B cell (primary cell): ENCODE data around the gene MARCHF4. TPM values are rescaled to one million over a fixed set of nuclear protein-coding genes. Genes with fewer than 3 reads are reported as not detected.
A peak's percentile ranks its signal among the peaks of the same experiment; 100 is the strongest.

Source experiments
- ATAC-seq: fragments of 200-7000 bp; cut with Tn5 transposase; one replicate; pipeline ENCODE4 v1.10.0; 2021; ENCODE audit warnings: low read depth, mild to moderate bottlenecking, moderate number of reproducible peaks, moderate library complexity
- CTCF ChIA-PET: fragments of 350-600 bp; sonication (Branson Sonifier 250); formaldehyde crosslinking; loops from one replicate; lab custom pipeline; 2021; ENCODE audit warnings: antibody characterized with exemption, inconsistent platforms; lab: Charles Lee
- POLR2A ChIA-PET: fragments of 350-600 bp; sonication (Branson Sonifier 250); formaldehyde crosslinking; loops from one replicate; lab custom pipeline; 2021; ENCODE audit warnings: antibody characterized with exemption; lab: Charles Lee
- DNase-seq: peaks from one replicate; pipeline ENCODE4 v3.0.0; 2013
- H2AFZ ChIP-seq: 2 replicates; pipeline ENCODE4 v1.6.1; 2012; ENCODE audit warnings: mild to moderate bottlenecking, low read depth, low read length; ENCODE audit not compliant: insufficient read depth, poor library complexity, severe bottlenecking
- H3K27ac ChIP-seq, 2 donors: 1 replicate in 1 of 2; 2 replicates in 1 of 2; pipeline ENCODE4 v1.5.1; 2012 to 2013; ENCODE audit warnings: low read length in 2 of 2, mild to moderate bottlenecking in 2 of 2, moderate library complexity in 1 of 2
- H3K27me3 ChIP-seq, 4 experiments: fragments of 200-600 bp in 1 of 4; sonication (generic) in 1 of 4; replicated peaks in 1 of 4; 1 replicate in 2 of 4; 2 replicates in 2 of 4; pipeline versions ENCODE4 v1.6.1 to v1.7.0; 2013 to 2016; ENCODE audit warnings: low read length in 3 of 4, mild to moderate bottlenecking in 2 of 4, mixed read lengths in 1 of 4, moderate library complexity in 1 of 4; ENCODE audit not compliant: insufficient read depth in 4 of 4, control insufficient read depth in 3 of 4; ENCODE audit errors: control extremely low read depth in 1 of 4
- H3K36me3 ChIP-seq, 2 experiments: replicated peaks in 1 of 2; 1 replicate in 1 of 2; 2 replicates in 1 of 2; pipeline versions ENCODE4 v1.6.1 to v1.7.1; 2013; ENCODE audit warnings: low read length in 1 of 2; ENCODE audit not compliant: insufficient read depth in 2 of 2, control insufficient read depth in 1 of 2; ENCODE audit errors: control extremely low read depth in 1 of 2, extremely low read depth in 1 of 2
- H3K4me1 ChIP-seq, 2 donors: fragments of 200-600 bp in 1 of 2; sonication (generic) in 1 of 2; 1 replicate in 1 of 2; 2 replicates in 1 of 2; pipeline versions ENCODE4 v1.5.1 to v1.6.1; 2013 to 2017; ENCODE audit warnings: low read length in 2 of 2; ENCODE audit not compliant: control insufficient read depth in 2 of 2, insufficient read depth in 2 of 2
- H3K4me2 ChIP-seq: replicated peaks from 2 replicates; pipeline ENCODE3; 2012; ENCODE audit warnings: mild to moderate bottlenecking, low read depth, low read length; ENCODE audit not compliant: poor library complexity, severe bottlenecking
- H3K4me3 ChIP-seq, 5 experiments: fragments of 200-600 bp in 1 of 5; sonication (generic) in 1 of 5; 1 replicate in 3 of 5; 2 replicates in 2 of 5; pipeline versions ENCODE4 v1.5.1 to v1.7.0; 2011 to 2016; ENCODE audit warnings: low read length in 4 of 5, mild to moderate bottlenecking in 4 of 5, low read depth in 2 of 5, control low read depth in 1 of 5, moderate library complexity in 1 of 5; ENCODE audit not compliant: insufficient read depth in 1 of 5; ENCODE audit errors: control extremely low read depth in 1 of 5, extremely low read depth in 1 of 5
- H3K79me2 ChIP-seq: fragments of 200-600 bp; sonication (generic); one replicate; pipeline ENCODE4 v1.6.0; 2016; ENCODE audit warnings: low read length; ENCODE audit not compliant: control insufficient read depth, insufficient read depth
- H3K9ac ChIP-seq: fragments of 200-600 bp; sonication (generic); 2 replicates; pipeline ENCODE4 v1.6.1; 2017; ENCODE audit warnings: mild to moderate bottlenecking, low read length, moderate library complexity
- H3K9me3 ChIP-seq, 3 donors: one replicate each; pipeline versions ENCODE4 v1.6.1 to v1.7.1; 2013; ENCODE audit warnings: low read length in 2 of 3; ENCODE audit not compliant: control insufficient read depth in 2 of 3, insufficient read depth in 1 of 3; ENCODE audit errors: control extremely low read depth in 1 of 3
- H4K20me1 ChIP-seq: 2 replicates; pipeline ENCODE4 v1.6.0; 2012; ENCODE audit warnings: mild to moderate bottlenecking, low read length; ENCODE audit not compliant: insufficient read depth, control insufficient read depth, poor library complexity, severe bottlenecking
- H3K27ac Mint-ChIP-seq: one replicate; pipeline ENCODE4 v1.8.0; 2021; ENCODE audit warnings: mixed read lengths
- H3K27me3 Mint-ChIP-seq: one replicate; pipeline ENCODE4 v1.8.0; 2021; ENCODE audit warnings: mixed read lengths
- H3K4me1 Mint-ChIP-seq: one replicate; pipeline ENCODE4 v1.8.0; 2021; ENCODE audit warnings: mixed read lengths
- H3K4me3 Mint-ChIP-seq: one replicate; pipeline ENCODE4 v1.8.0; 2021; ENCODE audit warnings: mixed read lengths
- H3K9me3 Mint-ChIP-seq: one replicate; pipeline ENCODE4 v1.8.0; 2022; ENCODE audit warnings: mixed read lengths; ENCODE audit not compliant: insufficient read depth
- CTCF ChIP-seq: fragments of 200-600 bp; IDR thresholded peaks from one replicate; pipeline ENCODE4 v1.8.0; 2022; ENCODE audit warnings: antibody characterized with exemption, mild to moderate bottlenecking
- EZH2 ChIP-seq: IDR thresholded peaks from 2 replicates; pipeline ENCODE4 v1.6.1; 2012; ENCODE audit warnings: borderline replicate concordance, low read depth, mild to moderate bottlenecking, moderate library complexity, low read length; ENCODE audit not compliant: insufficient read depth, poor library complexity, severe bottlenecking
- WGBS: methylation state at CpG from one replicate; pipeline ENCODE4 v1.1.5; 2013; ENCODE audit warnings: missing lambda C conversion rate; ENCODE audit not compliant: insufficient coverage; 5-methylcytosine and 5-hydroxymethylcytosine counted together
- intact Hi-C: fragments of 100-400 bp; cut with micrococcal nuclease; formaldehyde crosslinking; loops from one replicate; pipeline ENCODE4 v1.10.0; 2022
- polyA plus RNA-seq: library from polyadenylated mRNA; depleted of rRNA; stranded (reverse); fragments of >200 nt; gene quantifications from 2 replicates; pipeline ENCODE4 v1.2.3, GENCODE V29; 2012
- total RNA-seq, 2 donors: library from RNA; stranded (reverse); fragments of 120-200 nt in 1 of 2; gene quantifications; 1 replicate in 1 of 2; 2 replicates in 1 of 2; pipeline versions ENCODE4 v1.2.3 to v1.2.4, GENCODE V29; 2013 to 2022

MARCHF4 gene
- total and polyA plus RNA-seq, 2 donors (not counting 1 experiment from before 2014, with no cell fraction given), result not detected

DNA sequence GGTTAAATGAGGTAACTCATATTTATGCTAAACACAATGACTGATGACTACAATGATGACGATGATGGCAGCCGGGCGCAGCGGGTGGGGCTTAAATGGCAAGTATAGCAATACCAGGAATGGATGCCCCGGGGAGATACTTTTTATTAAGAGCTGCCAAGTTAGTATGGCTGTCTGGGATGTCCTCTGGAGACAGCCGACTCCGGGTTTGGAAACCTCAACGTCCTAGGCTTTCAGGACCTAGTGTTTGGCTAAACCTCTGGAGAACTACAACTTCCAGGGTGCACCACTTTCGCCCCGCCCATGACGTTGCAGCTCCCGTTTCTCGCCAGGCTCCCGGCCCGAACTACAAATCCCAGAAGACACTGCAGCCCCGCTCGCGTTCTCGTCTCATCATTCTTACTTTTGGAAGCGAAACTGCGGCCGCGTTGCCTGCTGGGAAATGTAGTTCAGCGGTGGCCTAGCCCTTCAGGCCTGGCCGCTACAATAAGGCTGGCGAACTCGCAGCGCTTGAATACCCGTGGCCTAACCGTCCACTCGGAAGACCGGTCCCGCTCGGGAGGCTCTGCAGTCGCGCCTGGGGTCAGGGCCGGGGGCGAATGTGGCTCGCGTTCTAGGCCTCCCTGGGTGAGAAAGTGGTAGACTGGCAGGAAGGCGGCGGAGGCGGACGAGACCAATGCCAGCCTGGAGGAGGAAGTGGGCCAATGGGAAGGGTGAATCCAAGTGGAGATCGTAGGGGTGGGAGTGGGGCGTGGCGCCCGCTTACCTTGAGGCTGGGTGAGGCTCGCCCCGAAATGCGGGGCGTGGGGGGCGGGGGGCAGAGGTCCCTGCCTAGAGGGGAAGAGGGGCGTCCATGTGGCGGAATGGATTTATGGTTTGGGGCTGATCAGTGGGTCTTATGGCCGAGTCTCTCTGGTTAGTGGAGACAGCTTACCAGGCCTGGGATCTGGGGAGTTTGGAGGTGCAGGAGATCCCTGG, 40.0 kb upstream of the MARCHF4 start, which contains the start of gene SMARCAL1:
SMARCAL1 (plus strand) TSS at position 463 of the 978 bp plus-strand sequence. CDS start 2,221 bp downstream, outside the sequence.
- Mint-ChIP-seq H3K27ac (peak within 1 kb of the TSS; percentile 99), H3K4me1 (peaks cover 32% of the 10 kb centered on the region), H3K9me3 (no peaks in the 10 kb centered on the region), H3K27me3 (peaks cover 11% of the 10 kb centered on the region), H3K4me3 (peak within 1 kb of the TSS; percentile 99)
- Histone ChIP-seq H3K4me1 (peaks cover 11 to 18% of the 10 kb centered on the region in 2 donors), H3K9me3 (no peaks in the 10 kb centered on the region), H3K4me3 (peak within 1 kb of the TSS; percentile 17 to 94 (median 78)), H3K79me2 (peaks cover 14% of the 10 kb centered on the region), H3K27me3 (peaks cover 0 to 4% (median 0%) of the 10 kb centered on the region in 4 experiments), H4K20me1 (no peaks in the 10 kb centered on the region), H2AFZ (peak within 1 kb of the TSS; percentile 90), H3K36me3 (peaks cover 0 to 8% of the 10 kb centered on the region in 2 experiments), H3K27ac (peak within 1 kb of the TSS; percentile 78 to 91), H3K4me2 (peak within 1 kb of the TSS; percentile 94), H3K9ac (peak within 1 kb of the TSS; percentile 84)
- peak; percentile 99 for DNase-seq
- ChIA-PET CTCF (interaction anchor here (1.2 to 1.4 kb wide), 2 partner anchors 9 to 85 kb away, joined by 5 to 7 read pairs; no protein-coding TSS in a partner anchor), POLR2A (interaction anchor here (0.7 to 2.5 kb wide), 2 partner anchors 86 to 269 kb away, joined by 3 to 13 read pairs; partner anchors contain the start of gene RPL37A)
- intact Hi-C loops, result loop anchor here (1.0 to 5.0 kb wide), 6 partner anchors 86 to 1100 kb away; partner anchors contain the start of genes ATIC, MREG, RPL37A and XRCC5
- WGBS, result 6% methylated on average over 55 of the region's 56 CpGs
- peak; percentile 94 for ATAC-seq
- TF ChIP-seq CTCF, result no peak
- TF ChIP-seq EZH2, result no peak
